ENCODE results near the gene KCNIP1. TPM values are rescaled to one million over a fixed set of nuclear protein-coding genes. Genes with fewer than 3 reads are reported as not detected.

The KCNIP1 gene
- total and polyA plus RNA-seq, 2 of the 13 experiments (the other 11 are each of a cell fraction or from before 2014, with no cell fraction given), result not detected

- no peaks in the 10 kb centered on the region for H3K9me3 ChIP-seq (ENCODE audit: low read length)
- intact Hi-C loops (cut with micrococcal nuclease; ENCODE audit: unreplicated experiment), result no loop called here
- H3K27me3 ChIP-seq (ENCODE audit: control insufficient read depth in 1 of 2, insufficient read depth in 2 of 2, low read length in 2 of 2), result peaks cover 0 to 4% of the 10 kb centered on the region in 2 experiments; a peak in 2 of 5 replicates
- H3K79me2 ChIP-seq (ENCODE audit: insufficient read depth, low read length), result no peaks in the 10 kb centered on the region
- H4K20me1 ChIP-seq (ENCODE audit: insufficient read depth, low read length), result no peaks in the 10 kb centered on the region
- in situ Hi-C loops (cut with HindIII; ENCODE audit: extremely low pct_ligation_motif_present, low pct_unique_long_range_greater_than_20kb), result no loop called here
- 7% methylated on average over 4 of the region's 4 CpGs for WGBS (ENCODE audit: low lambda C conversion rate)
- H3K4me3 ChIP-seq (replicated peaks in 1 of 3; ENCODE audit: insufficient read depth in 1 of 3, low read depth in 2 of 3, low read length in 3 of 3), result no peak overlapping the region
- no peak for ATAC-seq
- DNase-seq (ENCODE audit: low spot score), result no peak
- no peak overlapping the region for H3K4me2 ChIP-seq (ENCODE audit: low read depth, low read length)
- no peak overlapping the region for H2AFZ ChIP-seq (ENCODE audit: low read length)
- BruUV-seq (replicated peaks), result no TSS peak
- no peak overlapping the region for H3K9ac ChIP-seq (ENCODE audit: insufficient read depth, low read depth, low read length)
- FAIRE-seq, result no peak
- TF ChIP-seq ZNF703 (CRISPR knock-in tag; IDR thresholded peaks at IDR 0.05; ENCODE audit: borderline replicate concordance) (no peak), SP5 (CRISPR knock-in tag; IDR thresholded peaks at IDR 0.05; ENCODE audit: borderline replicate concordance, low read depth) (no peak), TOE1 (CRISPR knock-in tag; IDR thresholded peaks at IDR 0.05) (no peak)
- H3K36me3 ChIP-seq (replicated peaks in 1 of 2; ENCODE audit: control insufficient read depth in 1 of 2, insufficient read depth in 2 of 2, low read length in 2 of 2), result no peaks in the 10 kb centered on the region
- ChIA-PET CTCF (ENCODE audit: low intra/inter-chr PET ratio, low total read pairs) (no interaction called here), POLR2A (no interaction called here)
- no peaks in the 10 kb centered on the region for H3K4me1 ChIP-seq (ENCODE audit: insufficient read depth, low read length)
- H3K27ac ChIP-seq (ENCODE audit: extremely low read length, insufficient read depth, low read length), result no peak overlapping the region
These were observed 151.7 kb downstream of the KCNIP1 start for GRCh38 chr5:170655476-170655875.

GRCh38 chr5:170655920-170656319, 152.1 kb downstream of the KCNIP1 start:
- BruUV-seq (replicated peaks), result no TSS peak
- in situ Hi-C loops (cut with HindIII; ENCODE audit: extremely low pct_ligation_motif_present, low pct_unique_long_range_greater_than_20kb) (no loop called here), intact Hi-C loops (cut with micrococcal nuclease; ENCODE audit: unreplicated experiment) (no loop called here)
- whole genome bisulfite sequencing (ENCODE audit: low lambda C conversion rate), result 36% methylated on average over 2 of the region's 4 CpGs
- H3K4me3 ChIP-seq (replicated peaks in 1 of 3; ENCODE audit: insufficient read depth in 1 of 3, low read depth in 2 of 3, low read length in 3 of 3), result no peak overlapping the region
- H3K27ac ChIP-seq (ENCODE audit: extremely low read length, insufficient read depth, low read length), result no peak overlapping the region
- CTCF ChIA-PET (ENCODE audit: low intra/inter-chr PET ratio, low total read pairs), result no interaction called here
- H3K4me1 ChIP-seq (ENCODE audit: insufficient read depth, low read length), result no peaks in the 10 kb centered on the region
- H3K9me3 ChIP-seq (ENCODE audit: low read length), result no peaks in the 10 kb centered on the region
- POLR2A ChIA-PET, result no interaction called here
- H2AFZ ChIP-seq (ENCODE audit: low read length), result no peak overlapping the region
- H3K9ac ChIP-seq (ENCODE audit: insufficient read depth, low read depth, low read length), result no peak overlapping the region
- no peaks in the 10 kb centered on the region for H3K36me3 ChIP-seq (replicated peaks in 1 of 2; ENCODE audit: control insufficient read depth in 1 of 2, insufficient read depth in 2 of 2, low read length in 2 of 2)
- ATAC-seq (no peak), FAIRE-seq (no peak), DNase-seq (ENCODE audit: low spot score) (no peak)
- no peaks in the 10 kb centered on the region for H3K79me2 ChIP-seq (ENCODE audit: insufficient read depth, low read length)
- no peak overlapping the region for H3K4me2 ChIP-seq (ENCODE audit: low read depth, low read length)
- TF ChIP-seq, protein P1, sequence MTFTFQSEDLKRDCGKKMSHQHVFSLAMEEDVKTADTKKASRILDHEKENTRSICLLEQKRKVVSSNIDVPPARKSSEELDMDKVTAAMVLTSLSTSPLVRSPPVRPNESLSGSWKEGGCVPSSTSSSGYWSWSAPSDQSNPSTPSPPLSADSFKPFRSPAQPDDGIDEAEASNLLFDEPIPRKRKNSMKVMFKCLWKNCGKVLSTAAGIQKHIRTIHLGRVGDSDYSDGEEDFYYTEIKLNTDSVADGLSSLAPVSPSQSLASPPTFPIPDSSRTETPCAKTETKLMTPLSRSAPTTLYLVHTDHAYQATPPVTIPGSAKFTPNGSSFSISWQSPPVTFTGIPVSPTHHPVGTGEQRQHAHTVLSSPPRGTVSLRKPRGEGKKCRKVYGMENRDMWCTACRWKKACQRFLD (CRISPR knock-in tag; IDR thresholded peaks at IDR 0.05; ENCODE audit: borderline replicate concordance), result no peak
- TF ChIP-seq CENPX (CRISPR knock-in tag; IDR thresholded peaks at IDR 0.05), result no peak
- TF ChIP-seq NAIF1 (CRISPR knock-in tag; IDR thresholded peaks at IDR 0.05; ENCODE audit: borderline replicate concordance), result no peak
- TF ChIP-seq ZNF281 (CRISPR knock-in tag; IDR thresholded peaks at IDR 0.05; ENCODE audit: borderline replicate concordance), result no peak
- no peak for TF ChIP-seq GATAD1 (CRISPR knock-in tag; IDR thresholded peaks at IDR 0.05)
- no peak for TF ChIP-seq ZNF343 (CRISPR knock-in tag; IDR thresholded peaks at IDR 0.05)
- peaks cover 0 to 4% of the 10 kb centered on the region in 2 experiments; a peak in 2 of 5 replicates for H3K27me3 ChIP-seq (ENCODE audit: control insufficient read depth in 1 of 2, insufficient read depth in 2 of 2, low read length in 2 of 2)
- H4K20me1 ChIP-seq (ENCODE audit: insufficient read depth, low read length), result no peaks in the 10 kb centered on the region

Measured in HepG2 (cell line).